PFSK-1 (cell line): ENCODE data around the gene COA8. TPM values are rescaled to one million over a fixed set of nuclear protein-coding genes. Genes with fewer than 3 reads are reported as not detected.

Experiments used
- FOXP2 ChIP-seq: optimal IDR thresholded peaks from 2 replicates; pipeline ENCODE3; 2011; ENCODE audit warnings: borderline replicate concordance, control low read depth, inconsistent platforms; ENCODE audit not compliant: insufficient read depth; ENCODE audit errors: extremely low read length, extremely low read depth
- POLR2AphosphoS5 ChIP-seq: IDR thresholded peaks from 2 replicates; pipeline ENCODE4 v1.6.1; 2012; ENCODE audit warnings: low read depth, mild to moderate bottlenecking, control low read depth, low read length, moderate library complexity
- REST ChIP-seq, 2 experiments: IDR thresholded peaks; 2 replicates each; pipeline versions ENCODE4 v1.6.1 to v1.8.0; 2011 to 2012; ENCODE audit warnings: low read depth in 2 of 2, low read length in 2 of 2, control low read depth in 1 of 2, inconsistent platforms in 1 of 2, mild to moderate bottlenecking in 1 of 2, moderate library complexity in 1 of 2; ENCODE audit not compliant: insufficient read depth in 1 of 2
- SIN3A ChIP-seq: IDR thresholded peaks from 2 replicates; pipeline ENCODE4 v1.6.1; 2012; ENCODE audit warnings: mild to moderate bottlenecking, low read length, moderate library complexity, borderline replicate concordance; ENCODE audit not compliant: insufficient read depth
- TAF1 ChIP-seq: IDR thresholded peaks from 2 replicates; pipeline ENCODE4 v1.6.1; 2012; ENCODE audit warnings: low read length, control low read depth, borderline replicate concordance; ENCODE audit not compliant: insufficient read depth
- polyA plus RNA-seq: library from polyadenylated mRNA; unstranded; fragments of >200 nt; gene quantifications from one replicate; pipeline ENCODE4 v1.2.1, GENCODE V29; 2012; ENCODE audit warnings: low read depth, missing spikeins; ENCODE audit not compliant: insufficient read length

COA8 gene
- 31.0 TPM for polyA plus RNA-seq

DNA sequence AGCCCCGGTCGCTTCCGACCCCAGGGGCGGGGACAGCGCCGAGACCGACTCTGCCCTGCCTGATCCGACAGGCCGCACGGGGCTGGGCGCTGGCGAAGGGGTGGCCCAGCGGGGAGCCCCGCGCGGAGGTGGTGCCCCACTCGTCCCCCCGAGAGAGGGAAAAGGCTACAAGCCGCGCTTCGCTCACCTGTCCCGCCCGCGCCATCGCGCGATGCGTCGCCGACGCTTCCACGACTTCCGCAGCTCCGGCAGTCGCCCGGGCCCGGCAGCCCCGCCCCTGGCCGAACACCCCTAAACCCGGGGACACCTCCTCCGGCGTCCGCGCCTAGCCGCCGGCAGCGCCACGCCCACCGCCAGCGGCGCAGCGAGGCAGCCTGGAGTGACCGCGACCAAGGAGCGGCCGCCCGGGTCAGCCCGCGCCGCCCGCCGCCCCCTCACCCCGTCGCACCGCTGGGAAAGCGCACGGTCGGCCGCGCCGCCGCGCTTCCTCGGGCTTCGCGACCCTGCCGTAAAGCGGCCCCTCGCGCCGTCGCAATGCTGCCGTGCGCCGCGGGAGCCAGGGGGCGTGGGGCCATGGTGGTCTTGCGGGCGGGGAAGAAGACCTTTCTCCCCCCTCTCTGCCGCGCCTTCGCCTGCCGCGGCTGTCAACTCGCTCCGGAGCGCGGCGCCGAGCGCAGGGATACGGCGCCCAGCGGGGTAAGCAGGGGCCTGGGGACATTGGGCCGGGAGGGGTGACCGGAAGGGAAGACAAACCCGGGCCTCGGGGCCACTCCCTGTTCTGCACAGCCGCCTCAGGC lies at the start of gene COA8, which contains the start of gene BAG5:
Gene COA8 (plus strand): TSS at position 532 of the 797 bp plus-strand sequence. CDS start 42 bp downstream, at position 574.
Gene BAG5 (minus strand): TSS at position 229 of the 797 bp plus-strand sequence. CDS start 1,493 bp downstream, outside the sequence.
- no peak for TF ChIP-seq SIN3A
- TF ChIP-seq FOXP2, result peak; percentile 10

DNA sequence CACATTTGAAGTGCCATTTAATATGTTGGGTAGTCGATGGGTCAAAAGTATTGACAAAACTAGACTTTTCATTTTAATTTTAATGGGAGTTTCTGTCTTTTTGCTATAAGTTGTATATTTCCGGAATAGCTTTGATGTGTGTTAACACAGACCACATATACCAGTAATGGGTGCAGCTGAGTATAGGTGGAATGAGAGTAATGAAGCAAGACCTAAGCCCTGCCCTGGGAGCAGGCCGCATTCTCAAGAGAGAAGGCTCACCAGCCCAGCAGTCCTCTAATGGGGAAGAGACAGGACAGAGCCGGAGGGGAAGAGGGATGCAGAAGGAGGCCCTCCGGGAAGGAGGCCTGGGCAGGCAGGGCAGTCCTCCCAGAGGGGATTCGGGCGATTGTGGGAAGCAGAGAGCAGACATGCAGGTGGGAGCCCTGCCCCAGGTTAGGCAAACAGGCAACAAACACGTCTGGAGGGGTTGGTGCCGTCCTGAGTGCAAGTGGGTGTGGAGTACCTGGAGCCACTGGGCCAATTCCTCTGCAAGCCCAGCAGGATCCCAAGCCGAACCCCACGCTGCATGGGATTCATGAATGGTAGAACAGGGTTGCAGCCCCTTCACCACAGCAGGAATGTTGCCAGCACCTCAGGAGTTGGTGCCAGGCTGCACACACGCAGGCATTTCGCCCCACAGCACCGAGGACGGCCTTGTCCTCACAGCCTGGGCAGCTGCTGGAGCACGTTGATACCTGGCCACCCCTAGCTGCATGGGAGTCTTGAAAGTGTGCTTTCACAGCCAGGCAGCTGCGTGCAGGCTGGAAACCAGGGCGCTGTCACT lies 48.0 kb upstream of the COA8 start:
- TF ChIP-seq REST (IDR thresholded peaks at IDR 0.05; ENCODE audit: insufficient read depth in 1 of 2, low read depth in 2 of 2, low read length in 2 of 2) (no peak), TAF1 (no peak), POLR2AphosphoS5 (no peak), SIN3A (no peak), FOXP2 (no peak)

DNA sequence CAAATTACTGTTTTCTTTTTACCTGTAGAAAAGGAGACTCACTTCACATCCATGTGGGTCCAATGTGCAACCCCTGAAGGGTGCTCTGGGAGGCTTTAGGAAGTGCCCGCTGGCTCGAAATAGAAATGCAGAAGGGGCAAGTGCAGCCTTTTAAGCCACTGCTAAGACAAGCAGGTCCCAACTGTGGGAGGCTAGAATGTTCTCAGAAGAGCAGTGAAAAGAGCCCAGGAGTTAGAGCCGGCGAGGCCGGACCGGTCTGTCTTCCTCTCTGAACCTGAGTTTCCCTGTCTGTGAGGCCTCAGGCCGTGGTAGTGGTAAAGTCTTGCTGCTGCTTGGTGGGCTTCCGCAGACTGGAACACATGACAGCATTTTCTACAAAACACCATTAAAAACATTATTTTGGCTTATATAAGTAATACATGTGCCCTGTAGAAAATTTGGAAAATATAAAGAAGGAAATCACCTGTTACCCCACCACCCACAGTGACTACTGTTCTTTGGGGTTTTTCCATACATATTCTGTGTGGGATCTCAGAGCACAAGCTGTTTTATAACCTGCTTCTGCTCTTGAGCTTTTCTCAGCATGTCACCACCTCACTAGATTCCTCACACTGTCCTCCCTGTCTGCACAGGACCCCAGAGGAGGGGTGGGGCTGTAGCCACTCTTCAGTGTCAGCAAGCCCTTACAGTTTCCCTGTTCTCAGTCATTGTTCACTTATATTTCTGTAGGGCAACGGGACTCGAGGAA lies 46.2 kb upstream of the COA8 start:
- TF ChIP-seq TAF1, result no peak
- TF ChIP-seq FOXP2, result no peak
- no peak for TF ChIP-seq REST (IDR thresholded peaks at IDR 0.05; ENCODE audit: insufficient read depth in 1 of 2, low read depth in 2 of 2, low read length in 2 of 2)
- no peak for TF ChIP-seq SIN3A
- no peak for TF ChIP-seq POLR2AphosphoS5

DNA sequence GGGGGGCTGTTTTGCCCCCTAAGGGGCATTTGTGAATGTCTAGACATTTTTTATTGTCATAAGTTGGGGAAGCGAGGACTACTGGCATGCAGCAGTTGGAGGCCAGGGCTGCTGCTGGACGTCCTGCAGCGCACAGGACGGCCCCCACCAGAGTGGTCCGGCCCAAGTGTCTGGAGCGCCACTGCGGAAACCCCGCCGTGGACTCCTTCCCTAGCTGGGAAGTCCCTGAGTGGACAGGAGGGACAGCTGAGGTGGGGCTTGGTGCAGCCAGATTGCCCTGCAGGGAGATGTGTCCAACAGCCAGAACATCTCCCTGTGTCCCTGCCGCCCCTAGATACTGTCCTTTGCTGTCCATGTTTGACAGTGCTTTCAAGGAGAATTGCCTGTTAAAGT lies 45.6 kb upstream of the COA8 start:
- TF ChIP-seq FOXP2 (no peak), SIN3A (no peak), TAF1 (no peak), REST (IDR thresholded peaks at IDR 0.05; ENCODE audit: insufficient read depth in 1 of 2, low read depth in 2 of 2, low read length in 2 of 2) (no peak)

GRCh38 chr14:103517721-103518421 lies 44.9 kb upstream of the COA8 start:
- TF ChIP-seq POLR2AphosphoS5 (no peak), REST (IDR thresholded peaks at IDR 0.05; ENCODE audit: insufficient read depth in 1 of 2, low read depth in 2 of 2, low read length in 2 of 2) (no peak), SIN3A (no peak), TAF1 (no peak), FOXP2 (no peak)
